Breast epithelium (tissue), 3 donors: ENCODE results near the gene PPT2.

Experiments
- POLR2A ChIP-seq: fragments of 450-650 bp; IDR thresholded peaks from one replicate; pipeline ENCODE4 v1.6.1; 2016; ENCODE audit warnings: antibody characterized with exemption, mild to moderate bottlenecking, moderate library complexity
- POLR2AphosphoS5 ChIP-seq, 3 donors: sonication (generic); formaldehyde crosslinking; IDR thresholded peaks; one replicate each; pipeline ENCODE4 v1.6.1; 2017; ENCODE audit warnings: antibody characterized with exemption in 3 of 3
- TF ChIP-seq, protein P1 (sequence below), 3 donors: fragments of 450-650 bp; IDR thresholded peaks; one replicate each; pipeline ENCODE4 v1.5.1; 2016 to 2017; ENCODE audit warnings: antibody characterized with exemption in 3 of 3, mild to moderate bottlenecking in 3 of 3, moderate library complexity in 3 of 3

- TF ChIP-seq, protein P1, sequence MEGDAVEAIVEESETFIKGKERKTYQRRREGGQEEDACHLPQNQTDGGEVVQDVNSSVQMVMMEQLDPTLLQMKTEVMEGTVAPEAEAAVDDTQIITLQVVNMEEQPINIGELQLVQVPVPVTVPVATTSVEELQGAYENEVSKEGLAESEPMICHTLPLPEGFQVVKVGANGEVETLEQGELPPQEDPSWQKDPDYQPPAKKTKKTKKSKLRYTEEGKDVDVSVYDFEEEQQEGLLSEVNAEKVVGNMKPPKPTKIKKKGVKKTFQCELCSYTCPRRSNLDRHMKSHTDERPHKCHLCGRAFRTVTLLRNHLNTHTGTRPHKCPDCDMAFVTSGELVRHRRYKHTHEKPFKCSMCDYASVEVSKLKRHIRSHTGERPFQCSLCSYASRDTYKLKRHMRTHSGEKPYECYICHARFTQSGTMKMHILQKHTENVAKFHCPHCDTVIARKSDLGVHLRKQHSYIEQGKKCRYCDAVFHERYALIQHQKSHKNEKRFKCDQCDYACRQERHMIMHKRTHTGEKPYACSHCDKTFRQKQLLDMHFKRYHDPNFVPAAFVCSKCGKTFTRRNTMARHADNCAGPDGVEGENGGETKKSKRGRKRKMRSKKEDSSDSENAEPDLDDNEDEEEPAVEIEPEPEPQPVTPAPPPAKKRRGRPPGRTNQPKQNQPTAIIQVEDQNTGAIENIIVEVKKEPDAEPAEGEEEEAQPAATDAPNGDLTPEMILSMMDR (IDR thresholded peaks at IDR 0.05), result no peak
- no peak for TF ChIP-seq POLR2AphosphoS5 (IDR thresholded peaks at IDR 0.05)
- TF ChIP-seq POLR2A, result no peak
These were observed 12.6 kb downstream of the PPT2 start for GRCh38 chr6:32166411-32167061.
